Measurements from ENCODE around the gene PTCHD4. TPM values are rescaled to one million over a fixed set of nuclear protein-coding genes. Genes with fewer than 3 reads are reported as not detected.
"Not testable (repeated sequence)": the region's sequence is repeated elsewhere in the genome, so short reads cannot be mapped to it uniquely, and the experiment has no call there.

The PTCHD4 gene
- polyA plus RNA-seq, 2 of the 4 experiments (the other 2 are of a cell fraction), result 0.15 to 0.16 TPM

- TF ChIP-seq PHF8 (IDR thresholded peaks at IDR 0.05; ENCODE audit: borderline replicate concordance, low read depth) (no peak), CHD4 (IDR thresholded peaks at IDR 0.05; ENCODE audit: borderline replicate concordance) (no peak), EP300 (IDR thresholded peaks at IDR 0.05) (no peak), MAFK (IDR thresholded peaks at IDR 0.05; ENCODE audit: partially characterized antibody) (no peak), CHD2 (IDR thresholded peaks at IDR 0.05; ENCODE audit: low read length, partially characterized antibody) (no peak), EHMT2 (IDR thresholded peaks at IDR 0.05; ENCODE audit: low read depth) (no peak), ZFP36 (IDR thresholded peaks at IDR 0.05; ENCODE audit: borderline replicate concordance, partially characterized antibody) (no peak)
- TF ChIP-seq, protein P1, sequence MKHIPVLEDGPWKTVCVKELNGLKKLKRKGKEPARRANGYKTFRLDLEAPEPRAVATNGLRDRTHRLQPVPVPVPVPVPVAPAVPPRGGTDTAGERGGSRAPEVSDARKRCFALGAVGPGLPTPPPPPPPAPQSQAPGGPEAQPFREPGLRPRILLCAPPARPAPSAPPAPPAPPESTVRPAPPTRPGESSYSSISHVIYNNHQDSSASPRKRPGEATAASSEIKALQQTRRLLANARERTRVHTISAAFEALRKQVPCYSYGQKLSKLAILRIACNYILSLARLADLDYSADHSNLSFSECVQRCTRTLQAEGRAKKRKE (CRISPR knock-in tag; IDR thresholded peaks at IDR 0.05; ENCODE audit: low read depth), result no peak
- TF ChIP-seq, protein P2, sequence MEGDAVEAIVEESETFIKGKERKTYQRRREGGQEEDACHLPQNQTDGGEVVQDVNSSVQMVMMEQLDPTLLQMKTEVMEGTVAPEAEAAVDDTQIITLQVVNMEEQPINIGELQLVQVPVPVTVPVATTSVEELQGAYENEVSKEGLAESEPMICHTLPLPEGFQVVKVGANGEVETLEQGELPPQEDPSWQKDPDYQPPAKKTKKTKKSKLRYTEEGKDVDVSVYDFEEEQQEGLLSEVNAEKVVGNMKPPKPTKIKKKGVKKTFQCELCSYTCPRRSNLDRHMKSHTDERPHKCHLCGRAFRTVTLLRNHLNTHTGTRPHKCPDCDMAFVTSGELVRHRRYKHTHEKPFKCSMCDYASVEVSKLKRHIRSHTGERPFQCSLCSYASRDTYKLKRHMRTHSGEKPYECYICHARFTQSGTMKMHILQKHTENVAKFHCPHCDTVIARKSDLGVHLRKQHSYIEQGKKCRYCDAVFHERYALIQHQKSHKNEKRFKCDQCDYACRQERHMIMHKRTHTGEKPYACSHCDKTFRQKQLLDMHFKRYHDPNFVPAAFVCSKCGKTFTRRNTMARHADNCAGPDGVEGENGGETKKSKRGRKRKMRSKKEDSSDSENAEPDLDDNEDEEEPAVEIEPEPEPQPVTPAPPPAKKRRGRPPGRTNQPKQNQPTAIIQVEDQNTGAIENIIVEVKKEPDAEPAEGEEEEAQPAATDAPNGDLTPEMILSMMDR (IDR thresholded peaks at IDR 0.05), result no peak
These were observed 578 bp upstream of the PTCHD4 start (continued) for GRCh38 chr6:48111575-48111974.

GRCh38 chr6:48110436-48111142 lies 408 bp downstream of the PTCHD4 start:
- no peak overlapping the region for H3K4me3 ChIP-seq
- ATAC-seq, result no peak
- POLR2A ChIA-PET, result no interaction called here

GRCh38 chr6:48109944-48110343 lies 1.1 kb downstream of the PTCHD4 start:
- POLR2A ChIA-PET, result no interaction called here
- FAIRE-seq, result no peak
- Histone ChIP-seq H3K9me3 (no peaks in the 10 kb centered on the region), H3K4me1 (0 out of 3 replicates have a peak, but pooled peaks cover 4% of the 10 kb centered on the region), H3K27ac (no peak overlapping the region), H3K4me2 (no peak overlapping the region), H3K4me3 (no peak overlapping the region)
- WGBS (ENCODE audit: missing lambda C conversion rate), result 80% methylated on average over 3 of the region's 3 CpGs
- ATAC-seq, result no peak
- CTCF ChIA-PET, result no interaction called here
- TF ChIP-seq TFCP2L1 (CRISPR knock-in tag; IDR thresholded peaks at IDR 0.05) (no peak), ELK1 (IDR thresholded peaks at IDR 0.05; ENCODE audit: low read depth, low read length) (no peak), NPAS2 (CRISPR knock-in tag; IDR thresholded peaks at IDR 0.05; ENCODE audit: borderline replicate concordance) (no peak), CBX2 (IDR thresholded peaks at IDR 0.05; ENCODE audit: borderline replicate concordance, low read depth) (no peak)
- TF ChIP-seq, protein P3, sequence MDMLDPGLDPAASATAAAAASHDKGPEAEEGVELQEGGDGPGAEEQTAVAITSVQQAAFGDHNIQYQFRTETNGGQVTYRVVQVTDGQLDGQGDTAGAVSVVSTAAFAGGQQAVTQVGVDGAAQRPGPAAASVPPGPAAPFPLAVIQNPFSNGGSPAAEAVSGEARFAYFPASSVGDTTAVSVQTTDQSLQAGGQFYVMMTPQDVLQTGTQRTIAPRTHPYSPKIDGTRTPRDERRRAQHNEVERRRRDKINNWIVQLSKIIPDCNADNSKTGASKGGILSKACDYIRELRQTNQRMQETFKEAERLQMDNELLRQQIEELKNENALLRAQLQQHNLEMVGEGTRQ (IDR thresholded peaks at IDR 0.05), result no peak
- DNase-seq (ENCODE audit: low read depth in 1 of 2, low spot score in 1 of 2), result no peak

More at GRCh38 chr6:48110436-48111142, 408 bp downstream of the PTCHD4 start:
- TF ChIP-seq SMC3 (IDR thresholded peaks at IDR 0.05) (no peak), NR3C1 (IDR thresholded peaks at IDR 0.05) (no peak), GATA3 (IDR thresholded peaks at IDR 0.05; ENCODE audit: borderline replicate concordance) (no peak), FOSL2 (IDR thresholded peaks at IDR 0.05) (no peak), FOSL2 (CRISPR knock-in tag; IDR thresholded peaks at IDR 0.05) (no peak)
- Histone ChIP-seq H3K27ac (peak overlapping the region; percentile 36 to 59; a peak in 2 of 6 replicates), H3K4me2 (no peak overlapping the region), H3K9me3 (no peaks in the 10 kb centered on the region), H3K4me1 (0 out of 3 replicates have a peak, but pooled peaks cover 4% of the 10 kb centered on the region)
- no peak for DNase-seq (ENCODE audit: low read depth in 1 of 2, low spot score in 1 of 2)
- no peak for FAIRE-seq
- CTCF ChIA-PET, result no interaction called here
- WGBS (ENCODE audit: missing lambda C conversion rate), result 97% methylated on average over 2 of the region's 2 CpGs

DNA sequence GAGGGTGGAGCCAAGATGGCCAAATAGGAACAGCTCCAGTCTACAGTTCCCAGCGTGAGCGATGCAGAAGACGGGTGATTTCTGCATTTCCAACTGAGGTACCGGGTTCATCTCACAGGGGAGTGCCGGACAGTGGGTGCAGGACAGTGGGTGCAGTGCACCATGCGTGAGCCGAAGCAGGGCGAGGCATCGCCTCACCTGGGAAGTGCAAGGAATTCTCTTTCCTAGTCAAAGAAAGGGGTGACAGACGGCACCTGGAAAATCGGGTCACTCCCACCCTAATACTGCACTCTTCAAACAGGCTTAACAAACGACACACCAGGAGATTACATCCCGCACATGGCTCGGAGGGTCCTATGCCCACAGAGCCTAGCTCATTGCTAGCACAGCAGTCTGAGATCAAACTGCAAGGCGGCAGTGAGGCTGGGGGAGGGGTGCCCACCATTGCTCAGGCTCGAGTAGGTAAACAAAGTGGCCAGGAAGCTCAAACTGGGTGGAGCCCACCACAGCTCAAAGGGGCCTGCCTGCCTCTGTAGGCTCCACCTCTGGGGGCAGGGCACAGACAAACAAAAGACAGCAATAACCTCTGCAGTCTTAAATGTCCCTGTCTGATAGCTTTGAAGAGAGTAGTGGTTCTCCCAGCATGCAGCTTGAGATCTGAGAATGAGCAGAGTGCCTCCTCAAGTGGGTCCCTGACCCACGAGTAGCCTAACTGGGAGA lies 8.4 kb downstream of the PTCHD4 start:
- H3K9me3 ChIP-seq; H3K4me1 ChIP-seq; DNase-seq (ENCODE audit: low read depth in 1 of 2, low spot score in 1 of 2); FAIRE-seq; ATAC-seq; H3K4me2 ChIP-seq; CTCF ChIA-PET; POLR2A ChIA-PET; H3K27ac ChIP-seq; H3K4me3 ChIP-seq: not testable (repeated sequence)
- WGBS (ENCODE audit: missing lambda C conversion rate), result 82% methylated on average over 13 of the region's 17 CpGs
